Lower lobe of right lung (tissue), 2 donors: ENCODE measurements around the gene ITPKB. TPM values are rescaled to one million over a fixed set of nuclear protein-coding genes. Genes with fewer than 3 reads are reported as not detected.

Source experiments
- ATAC-seq, 2 donors: fragments of 200-7000 bp; cut with Tn5 transposase; one replicate each; pipeline ENCODE4 v1.9.1; 2020 to 2022; ENCODE audit warnings: mild to moderate bottlenecking in 2 of 2, moderate library complexity in 2 of 2
- DNase-seq: peaks from one replicate; pipeline ENCODE4 v3.0.0-alpha.2; 2020
- H3K27ac ChIP-seq: fragments of 200-600 bp; one replicate; pipeline ENCODE4 v1.8.0; 2022
- H3K27me3 ChIP-seq: fragments of 200-600 bp; one replicate; pipeline ENCODE4 v1.8.0; 2022; ENCODE audit warnings: low read depth
- H3K36me3 ChIP-seq: fragments of 200-600 bp; one replicate; pipeline ENCODE4 v1.8.0; 2022; ENCODE audit warnings: mild to moderate bottlenecking
- H3K4me1 ChIP-seq: fragments of 200-600 bp; one replicate; pipeline ENCODE4 v1.8.0; 2022
- H3K4me3 ChIP-seq: fragments of 200-600 bp; one replicate; pipeline ENCODE4 v1.8.0; 2022; ENCODE audit warnings: mild to moderate bottlenecking
- H3K9me3 ChIP-seq: fragments of 200-600 bp; one replicate; pipeline ENCODE4 v1.8.0; 2022
- CTCF ChIP-seq: fragments of 200-600 bp; IDR thresholded peaks from one replicate; pipeline ENCODE4 v1.8.0; 2022; ENCODE audit warnings: antibody characterized with exemption, mild to moderate bottlenecking
- intact Hi-C: fragments of 100-400 bp; cut with DNase I; formaldehyde crosslinking; loops from one replicate; pipeline ENCODE4 v1.11.0; 2022
- total RNA-seq: library from RNA; stranded (reverse); fragmentation: NEBNext Ultra II Directional; extraction: Animal tissue kit (Norgen Biotek cat#: 25700); gene quantifications from one replicate; pipeline ENCODE4 v1.2.1, GENCODE V29; 2021
- donor health status: DM: no; HTN: yes; CAD: no; lungs with severe emphysema.

The ITPKB gene
- total RNA-seq, 1 donor from 2014 or later, result 42.3 TPM

DNA sequence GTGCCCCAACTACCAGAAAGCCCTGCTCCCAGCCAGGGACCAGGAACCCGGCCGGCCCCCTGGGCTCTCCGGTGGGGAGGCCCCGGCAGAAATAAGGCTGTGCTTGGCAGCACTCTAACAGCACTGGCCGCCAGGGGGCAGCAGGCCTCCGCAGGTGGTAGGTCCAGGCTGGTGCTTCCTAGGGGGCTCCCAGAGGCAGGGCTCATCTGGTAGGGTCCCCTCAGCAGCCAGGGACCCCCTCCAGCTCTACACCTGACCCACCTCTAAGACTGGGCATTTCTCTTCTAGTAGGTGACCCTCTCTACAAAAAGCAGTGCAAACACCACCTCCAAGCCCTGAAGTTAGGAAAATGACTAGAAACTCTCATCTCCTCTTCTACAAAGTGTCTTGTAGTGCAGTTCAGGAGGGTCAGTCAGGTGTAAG, 104.9 kb downstream of the ITPKB start:
- H3K27me3 ChIP-seq, result no peaks in the 10 kb centered on the region
- DNase-seq (peak; percentile 87), ATAC-seq (peak; percentile 84 to 89)
- H3K27ac ChIP-seq, result peak overlapping the region; percentile 47
- H3K4me3 ChIP-seq, result no peak overlapping the region
- intact Hi-C loops, result loop anchor here (5.0 kb wide), 1 partner anchor 193 kb away; no protein-coding TSS in a partner anchor
- peaks cover 23% of the 10 kb centered on the region for H3K4me1 ChIP-seq
- peaks cover 72% of the 10 kb centered on the region for H3K36me3 ChIP-seq
- peak; percentile 96 for TF ChIP-seq CTCF
- no peaks in the 10 kb centered on the region for H3K9me3 ChIP-seq

- Histone ChIP-seq H3K36me3 (peaks cover 67% of the 10 kb centered on the region), H3K4me1 (peaks cover 23% of the 10 kb centered on the region), H3K9me3 (no peaks in the 10 kb centered on the region), H3K27me3 (no peaks in the 10 kb centered on the region), H3K4me3 (no peak overlapping the region), H3K27ac (peak overlapping the region; percentile 48)
- peak in 1 of 2 donors; percentile 21 for ATAC-seq
- TF ChIP-seq CTCF, result no peak
- intact Hi-C loops, result loop anchor here (5.0 kb wide), 1 partner anchor 194 kb away; no protein-coding TSS in a partner anchor
- DNase-seq, result peak; percentile 42
Measured at GRCh38 chr1:226633541-226634165, 105.4 kb downstream of the ITPKB start.

GRCh38 chr1:226632922-226633351, 106.1 kb downstream of the ITPKB start:
- ATAC-seq, result peak in 1 of 2 donors; percentile 4
- Histone ChIP-seq H3K27ac (peak overlapping the region; percentile 48), H3K4me3 (no peak overlapping the region), H3K4me1 (peaks cover 23% of the 10 kb centered on the region), H3K27me3 (no peaks in the 10 kb centered on the region), H3K36me3 (peaks cover 60% of the 10 kb centered on the region), H3K9me3 (no peaks in the 10 kb centered on the region)
- peak; percentile 78 for DNase-seq
- TF ChIP-seq CTCF, result no peak
- intact Hi-C loops, result loop anchor here (5.0 kb wide), 1 partner anchor 194 kb away; no protein-coding TSS in a partner anchor

- Histone ChIP-seq H3K27ac (no peak overlapping the region), H3K4me1 (peaks cover 23% of the 10 kb centered on the region), H3K9me3 (no peaks in the 10 kb centered on the region), H3K27me3 (no peaks in the 10 kb centered on the region), H3K36me3 (peaks cover 54% of the 10 kb centered on the region), H3K4me3 (no peak overlapping the region)
- TF ChIP-seq CTCF, result no peak
- ATAC-seq (no peak), DNase-seq (peak; percentile 38)
- intact Hi-C loops, result loop anchor here (5.0 kb wide), 1 partner anchor 195 kb away; no protein-coding TSS in a partner anchor
Measured at GRCh38 chr1:226632169-226632879, 106.8 kb downstream of the ITPKB start.

DNA sequence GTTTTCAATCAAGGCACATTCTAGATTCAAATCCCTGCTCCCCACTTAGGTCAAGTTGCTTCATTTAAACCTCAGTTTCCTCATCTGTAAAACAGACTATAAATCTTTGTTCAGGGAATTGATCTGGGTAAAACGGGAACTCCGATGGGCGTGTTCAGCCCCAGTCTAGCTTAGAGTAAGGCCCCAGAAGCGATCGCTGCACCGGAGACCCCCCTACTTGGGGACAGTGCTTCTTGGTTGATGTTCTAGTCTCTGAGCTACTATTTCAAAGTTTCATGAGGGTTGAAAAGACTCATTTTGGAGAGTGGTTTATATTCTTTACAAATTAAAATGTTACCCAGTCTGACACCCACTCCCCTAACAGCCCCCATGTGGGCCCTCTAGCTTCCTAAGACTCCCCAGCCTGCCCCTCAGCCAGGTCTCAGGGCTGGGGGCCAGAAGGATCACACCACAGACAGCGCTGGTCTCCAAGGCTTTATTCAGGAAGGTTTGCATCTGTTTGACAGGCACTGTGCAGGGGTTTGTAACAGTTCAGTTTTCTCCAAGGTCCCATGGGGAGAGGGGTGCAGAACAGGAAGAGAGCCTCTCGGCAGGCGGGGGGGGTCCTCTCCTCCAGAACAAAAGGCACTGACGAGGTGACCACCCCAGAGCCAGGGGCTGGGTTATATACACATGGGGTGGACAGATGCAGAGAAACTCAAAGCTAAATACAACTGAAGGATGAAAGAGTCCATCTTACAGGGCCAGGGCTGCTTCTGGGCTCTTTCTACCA, 107.7 kb downstream of the ITPKB start:
- Histone ChIP-seq H3K4me3 (no peak overlapping the region), H3K4me1 (peaks cover 28% of the 10 kb centered on the region), H3K9me3 (no peaks in the 10 kb centered on the region), H3K27me3 (no peaks in the 10 kb centered on the region), H3K36me3 (peaks cover 45% of the 10 kb centered on the region), H3K27ac (no peak overlapping the region)
- ATAC-seq, result no peak
- TF ChIP-seq CTCF, result no peak
- peak; percentile 40 for DNase-seq
- intact Hi-C loops, result loop anchor here (5.0 kb wide), 1 partner anchor 196 kb away; no protein-coding TSS in a partner anchor
